Nephron (organoid): ENCODE results near the gene AFF3.

Experiments used
- H3K27ac Mint-ChIP-seq, 3 experiments: 2 replicates each; pipeline ENCODE4 v1.8.0; 2020; ENCODE audit warnings: mixed read lengths in 3 of 3, mild to moderate bottlenecking in 2 of 3, moderate library complexity in 1 of 3
- H3K27me3 Mint-ChIP-seq: 2 replicates; pipeline ENCODE4 v1.8.0; 2021; ENCODE audit warnings: low read depth, mild to moderate bottlenecking, moderate library complexity, mixed read lengths
- H3K36me3 Mint-ChIP-seq: 2 replicates; pipeline ENCODE4 v1.8.0; 2020; ENCODE audit warnings: low read depth, mixed read lengths
- H3K4me1 Mint-ChIP-seq: 2 replicates; pipeline ENCODE4 v1.8.0; 2020; ENCODE audit warnings: mixed read lengths
- H3K4me3 Mint-ChIP-seq, 3 experiments: 2 replicates each; pipeline ENCODE4 v1.8.0; 2020; ENCODE audit warnings: mild to moderate bottlenecking in 3 of 3, mixed read lengths in 3 of 3, moderate library complexity in 2 of 3
- H3K9me3 Mint-ChIP-seq: 2 replicates; pipeline ENCODE4 v1.8.0; 2020; ENCODE audit warnings: mixed read lengths
- CTCF ChIP-seq, 3 experiments: fragments of 200-600 bp; sonication (generic); IDR thresholded peaks; one replicate each; pipeline ENCODE4 v1.5.0; 2021; ENCODE audit warnings: antibody characterized with exemption in 3 of 3; ENCODE audit not compliant: unreplicated experiment in 3 of 3

The AFF3 gene

GRCh38 chr2:100125626-100126025, 16.8 kb downstream of the AFF3 start:
- TF ChIP-seq CTCF (IDR thresholded peaks at IDR 0.05; ENCODE audit: unreplicated experiment in 3 of 3): no peak
- Mint-ChIP-seq H3K9me3 (peaks cover 5% of the 10 kb centered on the region), H3K4me1 (peaks cover 13% of the 10 kb centered on the region), H3K36me3 (no peaks in the 10 kb centered on the region), H3K27ac (no peak overlapping the region), H3K27me3 (peaks cover 4% of the 10 kb centered on the region), H3K4me3 (no peak overlapping the region)

GRCh38 chr2:100124761-100125160, 17.6 kb downstream of the AFF3 start:
- Mint-ChIP-seq H3K27me3 (peaks cover 4% of the 10 kb centered on the region), H3K4me1 (peaks cover 13% of the 10 kb centered on the region), H3K9me3 (peaks cover 5% of the 10 kb centered on the region), H3K36me3 (no peaks in the 10 kb centered on the region), H3K27ac (no peak overlapping the region), H3K4me3 (no peak overlapping the region)
- no peak for TF ChIP-seq CTCF (IDR thresholded peaks at IDR 0.05; ENCODE audit: unreplicated experiment in 3 of 3)

DNA sequence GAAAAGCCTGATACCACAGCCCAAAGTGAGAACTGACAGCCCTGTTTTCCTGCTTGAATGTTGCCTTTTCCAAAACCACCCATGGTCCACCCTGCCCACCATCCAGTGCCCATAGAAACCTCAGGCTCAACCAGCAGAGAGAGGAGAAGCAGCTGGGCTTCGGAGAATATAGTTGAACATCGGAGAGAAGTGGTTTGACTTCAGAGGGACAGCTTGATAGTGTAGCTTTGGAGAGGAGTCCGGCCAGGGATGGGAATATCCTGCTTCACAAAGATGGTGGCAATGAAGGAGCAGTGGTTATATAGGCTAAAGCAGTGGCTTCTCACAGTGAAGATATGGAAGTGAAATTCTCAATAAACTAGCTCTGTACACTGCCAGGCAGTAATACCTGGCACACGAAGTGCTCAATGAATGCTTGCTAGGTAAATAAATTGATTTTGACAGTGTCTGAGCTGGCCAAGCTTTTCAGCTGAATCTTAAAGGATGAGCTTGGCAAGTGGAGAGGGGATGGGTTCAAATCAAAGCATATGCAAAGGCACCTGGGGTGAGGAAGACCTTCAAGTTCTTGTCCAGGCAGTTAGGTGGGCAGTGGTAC, 21.2 kb downstream of the AFF3 start:
- Mint-ChIP-seq H3K9me3 (peaks cover 18% of the 10 kb centered on the region), H3K27ac (no peak overlapping the region), H3K4me1 (peaks cover 11% of the 10 kb centered on the region), H3K27me3 (peaks cover 4% of the 10 kb centered on the region), H3K4me3 (no peak overlapping the region), H3K36me3 (no peaks in the 10 kb centered on the region)
- no peak for TF ChIP-seq CTCF (IDR thresholded peaks at IDR 0.05; ENCODE audit: unreplicated experiment in 3 of 3)

DNA sequence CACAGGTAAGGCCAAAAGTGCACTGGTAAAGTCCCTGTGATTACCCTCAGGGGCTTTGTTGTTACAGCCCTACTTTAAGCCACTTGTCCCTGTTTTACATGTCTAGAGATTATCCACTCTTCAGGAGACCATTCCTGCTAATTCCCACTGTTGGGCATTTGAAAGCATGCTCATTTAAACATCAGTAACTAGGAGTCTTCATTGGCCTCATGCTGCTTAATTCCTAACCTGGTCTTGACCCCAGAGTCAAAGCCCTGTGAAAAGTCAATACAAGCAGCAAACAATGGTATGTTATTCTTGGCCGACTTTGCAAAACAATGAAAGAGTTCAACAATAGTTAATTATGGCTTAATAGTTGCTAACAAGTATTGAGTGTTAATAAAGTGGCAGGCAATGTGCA, 23.2 kb downstream of the AFF3 start:
- no peaks in the 10 kb centered on the region for H3K4me1 Mint-ChIP-seq

DNA sequence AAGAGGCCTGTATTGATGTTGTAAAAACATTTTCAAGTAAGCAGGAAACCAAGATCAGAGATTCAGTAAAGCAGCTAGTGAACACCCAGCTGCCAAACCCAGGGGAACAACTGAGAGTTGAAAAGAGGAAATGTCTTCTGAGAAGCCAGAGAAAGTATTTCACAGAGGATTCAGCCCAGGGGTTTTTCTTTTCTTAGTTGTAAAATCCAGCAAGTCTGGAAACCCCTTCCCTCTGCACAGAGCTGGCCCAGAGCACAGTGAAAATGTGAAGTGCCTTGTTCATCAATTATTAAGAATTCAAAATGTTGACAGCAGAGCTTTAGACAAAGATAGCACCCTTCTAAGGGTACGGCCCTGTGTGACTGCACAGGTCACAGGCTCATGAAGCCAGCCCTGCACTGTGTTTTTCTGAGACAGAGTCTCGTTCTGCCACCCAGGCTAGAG, 28.4 kb downstream of the AFF3 start:
- Mint-ChIP-seq H3K4me1 (peaks cover 8% of the 10 kb centered on the region), H3K27me3 (no peaks in the 10 kb centered on the region), H3K27ac (peak overlapping the region in 1 of 3 experiments; percentile 11), H3K4me3 (no peak overlapping the region), H3K36me3 (no peaks in the 10 kb centered on the region), H3K9me3 (peaks cover 22% of the 10 kb centered on the region)
- no peak for TF ChIP-seq CTCF (IDR thresholded peaks at IDR 0.05; ENCODE audit: unreplicated experiment in 3 of 3)

More for the DNA sequence above, 23.2 kb downstream of the AFF3 start:
- H3K9me3 Mint-ChIP-seq: peaks cover 22% of the 10 kb centered on the region
- no peak for TF ChIP-seq CTCF (IDR thresholded peaks at IDR 0.05; ENCODE audit: unreplicated experiment in 3 of 3)
- no peak overlapping the region for H3K27ac Mint-ChIP-seq
- no peak overlapping the region for H3K4me3 Mint-ChIP-seq
- H3K36me3 Mint-ChIP-seq: no peaks in the 10 kb centered on the region
- H3K27me3 Mint-ChIP-seq: peaks cover 4% of the 10 kb centered on the region

DNA sequence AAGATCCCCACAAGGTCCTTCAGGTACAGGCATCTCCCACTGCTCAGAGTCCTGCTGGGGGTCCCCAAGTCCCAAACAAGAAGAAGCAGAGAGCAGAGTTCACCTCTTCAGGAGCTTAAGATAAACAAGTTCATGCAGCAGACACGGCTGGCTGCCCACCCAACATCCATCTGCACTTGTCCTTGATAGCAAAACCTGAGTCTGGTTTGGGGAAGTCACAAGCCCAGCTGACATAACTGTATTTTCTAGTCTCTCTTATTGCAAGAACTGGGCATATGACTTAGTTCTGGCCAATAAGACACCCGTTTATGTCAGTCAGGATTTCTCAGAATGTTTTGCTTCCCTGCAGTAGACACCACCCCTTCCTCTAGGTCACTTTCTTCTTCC, 31.8 kb downstream of the AFF3 start:
- peaks cover 6% of the 10 kb centered on the region for H3K27me3 Mint-ChIP-seq
- no peaks in the 10 kb centered on the region for H3K36me3 Mint-ChIP-seq
- peaks cover 10% of the 10 kb centered on the region for H3K9me3 Mint-ChIP-seq
- no peak for TF ChIP-seq CTCF (IDR thresholded peaks at IDR 0.05; ENCODE audit: unreplicated experiment in 3 of 3)
- H3K27ac Mint-ChIP-seq: peak overlapping the region in 1 of 3 experiments; percentile 80
- H3K4me3 Mint-ChIP-seq: no peak overlapping the region
- H3K4me1 Mint-ChIP-seq: peaks cover 36% of the 10 kb centered on the region
